Panc1 (cell line): ENCODE results near the gene LHPP. TPM values are rescaled to one million over a fixed set of nuclear protein-coding genes. Genes with fewer than 3 reads are reported as not detected.
"Not testable (repeated sequence)": the region's sequence is repeated elsewhere in the genome, so short reads cannot be mapped to it uniquely, and the experiment has no call there.

Source experiments
- ATAC-seq: fragments of 200-7000 bp; cut with Tn5 transposase; 2 replicates; pipeline ENCODE4 v1.9.1; 2020; ENCODE audit warnings: mild to moderate bottlenecking, moderate library complexity
- BruUV-seq: library from RNA; stranded (reverse); fragments of 400-500 nt; replicated peaks from 2 replicates; lab custom pipeline; 2021; lab: Mats Ljungman, UMichigan
- CTCF ChIA-PET: fragments of 300-600 bp; sonication (Branson Sonifier 250); formaldehyde crosslinking; loops from one replicate; lab custom pipeline; 2022; ENCODE audit warnings: antibody characterized with exemption; lab: Charles Lee
- POLR2A ChIA-PET: fragments of 300-600 bp; sonication (Branson Sonifier 250); formaldehyde crosslinking; loops from one replicate; lab custom pipeline; 2022; ENCODE audit warnings: antibody characterized with exemption; lab: Charles Lee
- DNase-seq: peaks from one replicate; pipeline ENCODE4 v3.0.0-alpha.2; 2010; ENCODE audit warnings: low read depth, low spot score
- H3K27ac ChIP-seq: 2 replicates; pipeline ENCODE4 v1.5.1; 2011; ENCODE audit warnings: mild to moderate bottlenecking, low read length, inconsistent platforms
- H3K27me3 ChIP-seq: fragments of 200-500 bp; sonication (Bioruptor generic); 2 replicates; pipeline ENCODE4 v1.6.0; 2014; ENCODE audit warnings: low read length, inconsistent platforms; ENCODE audit not compliant: control insufficient read depth, insufficient read depth
- H3K36me3 ChIP-seq: fragments of 200-500 bp; sonication (Bioruptor generic); 2 replicates; pipeline ENCODE4 v1.5.1; 2014; ENCODE audit warnings: inconsistent platforms, mild to moderate bottlenecking, low read length, moderate library complexity; ENCODE audit not compliant: control insufficient read depth, insufficient read depth
- H3K4me1 ChIP-seq: 2 replicates; pipeline ENCODE4 v1.5.1; 2011; ENCODE audit warnings: inconsistent platforms, mild to moderate bottlenecking, low read length, moderate library complexity; ENCODE audit not compliant: control insufficient read depth, insufficient read depth
- H3K4me3 ChIP-seq, 2 experiments: 2 replicates each; pipeline ENCODE4 v1.5.1; 2011 to 2012; ENCODE audit warnings: low read depth in 2 of 2, low read length in 2 of 2, mild to moderate bottlenecking in 2 of 2, inconsistent platforms in 1 of 2, moderate library complexity in 1 of 2
- H3K9me3 ChIP-seq: fragments of 200-500 bp; sonication (Bioruptor generic); 2 replicates; pipeline ENCODE4 v1.5.1; 2014; ENCODE audit warnings: low read depth, mild to moderate bottlenecking, inconsistent platforms, low read length, moderate library complexity; ENCODE audit not compliant: control insufficient read depth, insufficient read depth
- CTCF ChIP-seq: fragments of 450-650 bp; IDR thresholded peaks from 2 replicates; pipeline ENCODE4 v1.5.1; 2017; ENCODE audit warnings: mild to moderate bottlenecking
- POLR2AphosphoS5 ChIP-seq: IDR thresholded peaks from 2 replicates; pipeline ENCODE4 v1.6.1; 2012; ENCODE audit warnings: mild to moderate bottlenecking, low read depth, low read length, moderate library complexity
- REST ChIP-seq, 2 experiments: IDR thresholded peaks; 2 replicates each; pipeline ENCODE4 v1.6.1; 2011 to 2012; ENCODE audit warnings: low read depth in 2 of 2, control low read depth in 1 of 2, low read length in 1 of 2, mild to moderate bottlenecking in 1 of 2, moderate library complexity in 1 of 2; ENCODE audit not compliant: insufficient read depth in 1 of 2
- SIN3A ChIP-seq: IDR thresholded peaks from 2 replicates; pipeline ENCODE4 v1.6.1; 2012; ENCODE audit warnings: low read depth, mild to moderate bottlenecking, low read length, moderate library complexity, borderline replicate concordance; ENCODE audit not compliant: insufficient read depth
- TCF7L2 ChIP-seq: IDR thresholded peaks from 2 replicates; pipeline ENCODE4 v1.6.1; 2011; ENCODE audit warnings: mild to moderate bottlenecking, low read depth, low read length, inconsistent platforms
- in situ Hi-C: cut with HindIII; loops from 2 replicates; pipeline ENCODE4 v1.10.0; 2016; ENCODE audit warnings: low sequenced_read_pairs, low pct_unique_long_range_greater_than_20kb
- intact Hi-C: fragments of 100-400 bp; cut with micrococcal nuclease; formaldehyde crosslinking; loops from one replicate; pipeline ENCODE4 v1.10.0; 2022; ENCODE audit not compliant: unreplicated experiment
- total RNA-seq: library from RNA; stranded (reverse); gene quantifications from one replicate; pipeline ENCODE4 v1.2.1, GENCODE V29; 2021; ENCODE audit not compliant: unreplicated experiment

Gene LHPP
- total RNA-seq, 1 experiment from 2014 or later, result 15.0 TPM

GRCh38 chr10:124608093-124608721 is 146.6 kb downstream of the LHPP start:
- ChIA-PET CTCF (interaction anchor here (0.6 kb wide), 1 partner anchor 85 kb away, joined by 5 read pairs; no protein-coding TSS in a partner anchor), POLR2A (no interaction called here)
- intact Hi-C loops, result no loop called here
- ATAC-seq, result no peak
- H3K36me3 ChIP-seq, result no peaks in the 10 kb centered on the region
- TF ChIP-seq REST (IDR thresholded peaks at IDR 0.05; ENCODE audit: insufficient read depth in 1 of 2, low read depth in 2 of 2, low read length in 1 of 2), result no peak
- TF ChIP-seq SIN3A, result no peak
- no peak for TF ChIP-seq CTCF
- TF ChIP-seq TCF7L2, result no peak
- no peak overlapping the region for H3K27ac ChIP-seq
- H3K9me3 ChIP-seq, result no peaks in the 10 kb centered on the region
- in situ Hi-C loops, result no loop called here
- H3K4me3 ChIP-seq, result no peak overlapping the region
- H3K27me3 ChIP-seq, result no peaks in the 10 kb centered on the region
- no peak for DNase-seq
- 0 out of 2 replicates have a peak, but pooled peaks cover 5% of the 10 kb centered on the region for H3K4me1 ChIP-seq
- BruUV-seq, result no TSS peak

GRCh38 chr10:124609698-124610097 is 148.1 kb downstream of the LHPP start:
- Histone ChIP-seq H3K9me3 (no peaks in the 10 kb centered on the region), H3K27ac (no peak overlapping the region), H3K27me3 (no peaks in the 10 kb centered on the region), H3K4me1 (peaks cover 13% of the 10 kb centered on the region), H3K4me3 (no peak overlapping the region), H3K36me3 (no peaks in the 10 kb centered on the region)
- in situ Hi-C loops (no loop called here), intact Hi-C loops (no loop called here)
- ChIA-PET POLR2A (no interaction called here), CTCF (interaction anchor here (0.6 kb wide), 2 partner anchors 42 to 71 kb away, joined by 3 read pairs; no protein-coding TSS in a partner anchor)
- DNase-seq (no peak), ATAC-seq (no peak)
- TF ChIP-seq REST (IDR thresholded peaks at IDR 0.05; ENCODE audit: insufficient read depth in 1 of 2, low read depth in 2 of 2, low read length in 1 of 2) (no peak), CTCF (no peak), POLR2AphosphoS5 (no peak), TCF7L2 (no peak), SIN3A (no peak)
- BruUV-seq, result no TSS peak

GRCh38 chr10:124610186-124610585 is 148.6 kb downstream of the LHPP start:
- H3K9me3 ChIP-seq, ATAC-seq, H3K27me3 ChIP-seq, BruUV-seq, in situ Hi-C loops, POLR2A ChIA-PET, H3K27ac ChIP-seq, DNase-seq, intact Hi-C loops, H3K4me3 ChIP-seq, H3K36me3 ChIP-seq: not testable (repeated sequence)
- H3K4me1 ChIP-seq, result peaks cover 13% of the 10 kb centered on the region
- CTCF ChIA-PET, result interaction anchor here (0.6 kb wide), 1 partner anchor 43 kb away, joined by 3 read pairs; no protein-coding TSS in a partner anchor
